HG03135 (cell line): ENCODE measurements around the gene LIG3.
"Not testable (repeated sequence)": the region's sequence is repeated elsewhere in the genome, so short reads cannot be mapped to it uniquely, and the experiment has no call there.

Experiments used
- ATAC-seq: cut with Tn5 transposase; IDR thresholded peaks from one replicate; pipeline ENCODE4 v1.9.1; 2021; ENCODE audit warnings: mild to moderate bottlenecking, moderate library complexity; ENCODE audit not compliant: unreplicated experiment

The LIG3 gene

GRCh38 chr17:34980353-34980680, at the start of gene LIG3:
Gene LIG3 (plus strand): TSS chr17:34980512. CDS start chr17:34983006, 2,494 bp downstream.
- peak; percentile 79 for ATAC-seq

GRCh38 chr17:34950780-34951179, 29.5 kb upstream of the LIG3 start:
- not testable (repeated sequence) for ATAC-seq

DNA sequence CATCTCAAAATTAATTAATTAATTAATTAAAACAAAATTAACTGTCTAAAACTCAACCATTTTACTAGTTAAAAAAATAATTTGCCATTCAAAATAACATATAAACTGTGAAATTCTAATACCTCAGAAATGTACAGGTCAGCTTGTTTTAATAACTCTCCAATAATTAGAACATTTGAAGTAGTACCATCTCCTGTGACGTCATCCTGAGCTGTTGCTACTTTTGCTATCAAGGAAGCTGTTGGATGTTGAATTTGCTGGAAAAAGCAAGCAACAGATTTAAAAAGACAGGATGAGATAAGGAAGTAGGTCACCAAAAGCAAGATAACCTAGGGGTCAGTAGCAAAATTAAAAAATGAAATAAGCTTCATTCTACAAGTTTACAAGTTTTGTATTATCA, 21.9 kb upstream of the LIG3 start:
- ATAC-seq: no peak

DNA sequence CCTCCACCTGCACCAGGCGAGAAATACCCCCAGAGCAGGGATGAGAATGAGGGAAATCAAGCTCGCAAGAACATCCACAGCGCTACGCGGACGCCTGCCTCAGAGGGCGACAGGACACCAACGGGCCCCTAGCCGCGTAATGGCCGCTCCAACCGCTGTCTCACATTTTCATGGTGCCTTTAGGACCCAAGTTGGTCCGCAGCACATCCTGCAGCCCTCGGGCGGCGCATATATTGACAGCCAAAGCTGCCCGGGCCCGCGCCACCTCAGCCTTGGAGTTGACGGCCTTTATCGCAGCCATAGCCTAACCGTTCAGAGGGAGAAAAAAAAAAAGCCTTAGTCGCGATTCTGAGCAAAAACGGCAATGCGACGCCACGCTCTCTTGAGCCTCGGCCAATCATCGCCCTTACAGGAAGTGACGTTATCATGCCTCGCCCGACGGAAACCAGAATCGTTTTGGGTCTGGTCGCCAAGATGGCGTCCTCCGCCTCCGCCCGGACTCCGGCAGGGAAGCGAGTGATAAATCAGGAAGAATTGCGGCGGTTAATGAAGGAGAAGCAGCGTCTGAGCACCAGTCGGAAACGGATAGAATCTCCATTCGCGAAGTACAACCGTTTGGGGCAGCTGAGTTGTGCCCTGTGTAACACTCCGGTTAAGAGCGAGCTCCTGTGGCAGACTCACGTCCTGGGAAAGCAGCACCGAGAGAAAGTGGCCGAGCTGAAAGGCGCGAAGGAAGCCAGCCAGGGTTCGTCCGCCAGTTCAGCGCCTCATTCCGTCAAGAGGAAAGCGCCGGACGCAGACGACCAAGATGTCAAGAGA, 19.0 kb upstream of the LIG3 start, which contains the start of the genes CCT6B and ZNF830:
CCT6B (minus strand) TSS at position 368 of the 819 bp plus-strand sequence; CDS start at position 301, 67 bp downstream.
ZNF830 (plus strand) TSS at position 448 of the 819 bp plus-strand sequence; CDS start at position 475, 27 bp downstream.
- ATAC-seq: peak; percentile 92

DNA sequence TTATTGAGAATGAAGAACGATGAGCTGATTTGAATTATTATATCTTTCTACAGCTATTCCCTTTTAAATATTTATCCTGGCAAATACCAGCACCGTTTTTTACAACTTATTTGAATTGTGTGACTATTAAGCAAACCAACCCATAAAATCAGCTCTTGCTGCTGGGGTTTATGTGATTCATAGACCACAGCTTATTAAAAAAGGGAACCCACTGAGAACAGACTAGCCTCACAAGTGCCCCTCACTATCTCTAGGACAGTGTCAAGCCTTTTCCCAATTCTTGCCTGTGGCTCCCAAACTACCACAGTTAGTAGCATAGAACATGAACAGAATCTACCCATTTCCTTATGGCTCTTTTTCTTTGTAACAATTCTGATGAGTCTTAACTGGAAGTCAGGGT, 6.1 kb upstream of the LIG3 start:
- ATAC-seq: no peak

DNA sequence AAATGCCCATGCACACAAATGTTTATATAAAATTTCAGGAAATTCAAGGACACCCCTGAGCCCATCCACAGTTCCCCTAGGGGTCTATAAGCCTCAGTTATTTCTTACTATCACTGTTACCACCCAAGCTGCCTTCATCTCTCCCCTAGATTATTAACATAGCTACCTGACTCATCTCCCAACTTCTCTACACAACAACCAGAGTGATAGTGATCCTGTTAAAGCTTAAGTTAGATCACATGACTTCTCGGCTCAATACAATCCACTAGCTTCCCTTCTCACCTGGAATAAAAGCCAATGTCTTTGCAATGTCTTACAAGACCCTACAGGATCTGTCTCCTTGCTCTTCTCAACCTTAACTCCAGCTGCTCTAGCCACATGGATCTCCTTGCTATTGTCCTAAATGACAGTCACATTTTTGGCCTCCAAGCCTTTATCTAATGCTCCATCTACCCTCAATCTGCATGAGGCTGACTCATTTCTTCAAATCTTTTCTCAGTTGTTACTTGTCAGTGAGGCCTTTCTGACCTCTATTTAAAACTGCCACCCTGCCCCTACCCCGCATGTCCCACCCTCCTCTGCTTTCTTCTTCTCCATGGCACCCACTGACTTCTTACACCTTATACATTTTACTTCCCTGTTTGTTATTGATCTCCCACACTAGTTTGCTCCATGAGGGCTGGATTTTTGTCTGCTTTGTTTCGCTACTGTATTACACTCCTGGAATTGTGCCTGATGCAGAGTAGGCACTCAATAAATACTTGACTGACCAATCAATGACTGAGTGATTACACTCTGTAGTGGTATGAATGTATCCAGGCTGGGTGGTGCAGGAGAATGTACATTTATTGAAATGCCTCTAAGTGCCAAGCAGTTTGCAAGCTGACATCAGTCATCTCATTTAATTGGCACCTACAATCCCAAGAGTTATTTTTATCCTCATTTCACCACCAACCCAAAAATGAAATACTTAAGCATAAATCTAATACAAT, 5.2 kb upstream of the LIG3 start:
- no peak for ATAC-seq

- ATAC-seq: no peak
Observed at GRCh38 chr17:34979153-34979552, 1.2 kb upstream of the LIG3 start.

DNA sequence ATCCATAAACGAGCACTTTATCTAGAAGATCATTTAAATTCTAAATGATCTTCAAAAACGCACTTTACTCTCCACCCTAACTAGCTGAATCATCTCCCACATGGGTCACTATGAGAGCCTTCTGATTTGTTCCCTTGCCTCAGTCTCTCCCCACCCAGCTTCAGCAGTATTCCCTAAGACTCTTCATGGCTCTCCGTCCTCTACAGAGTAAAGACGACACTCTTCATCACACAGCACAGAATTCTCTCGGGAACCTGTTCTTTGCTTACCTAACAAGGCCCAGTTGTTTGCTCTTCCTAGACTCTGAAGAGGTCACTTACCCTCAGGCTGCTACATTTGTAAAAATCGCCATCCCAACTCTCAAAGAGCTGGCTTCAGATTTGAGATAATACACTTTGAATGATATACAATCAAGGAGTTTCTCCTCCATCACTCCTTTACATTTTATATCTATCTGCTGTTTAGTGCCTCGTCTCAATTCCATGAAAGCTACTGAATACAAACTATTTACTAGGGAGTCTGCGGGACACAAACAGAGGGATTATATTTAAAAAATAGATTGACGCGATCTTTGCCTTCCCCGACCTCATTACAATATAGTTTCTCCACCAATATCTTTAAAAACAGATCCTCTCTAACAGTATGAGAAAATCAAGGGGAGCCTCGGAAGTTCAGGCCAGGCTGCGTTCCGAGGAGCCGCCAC, 511 bp upstream of the LIG3 start:
- ATAC-seq: no peak

GRCh38 chr17:34980681-34981537, 597 bp downstream of the LIG3 start:
- peak; percentile 87 for ATAC-seq

- no peak for ATAC-seq
Observed at GRCh38 chr17:34981538-34982241, 1.4 kb downstream of the LIG3 start.

DNA sequence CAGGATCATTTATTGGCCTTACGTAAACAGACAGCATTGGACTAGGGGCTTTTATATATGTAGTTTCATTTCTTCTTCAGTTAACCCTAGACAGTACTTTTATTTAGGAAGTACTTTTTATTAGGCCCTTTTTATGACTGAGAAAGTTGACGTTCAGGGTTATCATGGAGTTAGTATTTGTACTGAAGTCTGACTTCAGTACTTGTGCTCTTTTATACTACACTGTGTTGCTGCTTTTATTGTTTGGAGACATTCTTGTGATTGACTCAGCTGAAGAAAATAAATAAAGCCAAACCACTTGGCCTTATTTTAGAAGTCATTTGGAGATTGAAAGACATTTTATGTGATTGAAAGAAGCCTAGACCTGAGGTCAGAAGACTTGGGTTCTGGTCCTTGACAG, 6.9 kb downstream of the LIG3 start:
- no peak for ATAC-seq

DNA sequence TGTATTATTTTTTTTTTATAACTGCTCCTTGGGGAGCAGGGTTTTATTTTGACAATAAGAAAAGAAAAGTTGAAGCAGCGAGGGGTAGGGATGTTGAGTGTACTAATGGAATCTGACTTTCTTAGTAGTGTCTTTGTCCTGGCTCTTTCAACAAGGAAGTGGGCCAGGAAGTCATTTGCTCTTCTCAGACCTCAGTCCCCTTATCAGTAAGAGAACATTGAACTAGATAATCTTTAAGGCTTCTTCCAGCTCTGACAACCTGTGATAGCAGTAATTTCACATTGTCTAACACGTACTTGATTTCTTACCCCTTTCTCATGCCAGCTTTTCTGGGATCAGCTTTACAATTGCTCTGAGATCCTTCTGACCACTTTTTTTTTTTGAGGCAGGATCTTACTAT, 8.3 kb downstream of the LIG3 start:
- no peak for ATAC-seq

- no peak for ATAC-seq
Observed at GRCh38 chr17:34989473-34989872, 9.2 kb downstream of the LIG3 start.

- ATAC-seq: no peak
Observed at GRCh38 chr17:34990921-34991365, 10.6 kb downstream of the LIG3 start.

DNA sequence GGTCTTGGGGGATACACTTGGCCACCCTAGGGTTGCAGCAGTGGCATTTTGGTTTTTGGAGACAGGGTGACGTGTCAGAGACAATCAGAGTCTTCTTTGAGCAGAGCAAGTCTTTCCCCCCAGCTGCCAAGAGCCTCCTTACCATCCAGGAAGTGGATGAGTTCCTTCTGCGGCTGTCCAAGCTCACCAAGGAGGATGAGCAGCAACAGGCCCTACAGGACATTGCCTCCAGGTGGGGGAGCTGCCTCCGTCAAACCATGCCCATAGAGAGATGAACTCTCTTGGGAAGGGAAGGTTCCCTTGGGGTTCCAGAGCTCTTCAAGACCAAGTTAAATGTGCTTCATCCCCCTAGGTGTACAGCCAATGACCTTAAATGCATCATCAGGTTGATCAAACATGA, 11.3 kb downstream of the LIG3 start:
- no peak for ATAC-seq

- ATAC-seq: no peak
Observed at GRCh38 chr17:34993031-34993430, 12.7 kb downstream of the LIG3 start.

DNA sequence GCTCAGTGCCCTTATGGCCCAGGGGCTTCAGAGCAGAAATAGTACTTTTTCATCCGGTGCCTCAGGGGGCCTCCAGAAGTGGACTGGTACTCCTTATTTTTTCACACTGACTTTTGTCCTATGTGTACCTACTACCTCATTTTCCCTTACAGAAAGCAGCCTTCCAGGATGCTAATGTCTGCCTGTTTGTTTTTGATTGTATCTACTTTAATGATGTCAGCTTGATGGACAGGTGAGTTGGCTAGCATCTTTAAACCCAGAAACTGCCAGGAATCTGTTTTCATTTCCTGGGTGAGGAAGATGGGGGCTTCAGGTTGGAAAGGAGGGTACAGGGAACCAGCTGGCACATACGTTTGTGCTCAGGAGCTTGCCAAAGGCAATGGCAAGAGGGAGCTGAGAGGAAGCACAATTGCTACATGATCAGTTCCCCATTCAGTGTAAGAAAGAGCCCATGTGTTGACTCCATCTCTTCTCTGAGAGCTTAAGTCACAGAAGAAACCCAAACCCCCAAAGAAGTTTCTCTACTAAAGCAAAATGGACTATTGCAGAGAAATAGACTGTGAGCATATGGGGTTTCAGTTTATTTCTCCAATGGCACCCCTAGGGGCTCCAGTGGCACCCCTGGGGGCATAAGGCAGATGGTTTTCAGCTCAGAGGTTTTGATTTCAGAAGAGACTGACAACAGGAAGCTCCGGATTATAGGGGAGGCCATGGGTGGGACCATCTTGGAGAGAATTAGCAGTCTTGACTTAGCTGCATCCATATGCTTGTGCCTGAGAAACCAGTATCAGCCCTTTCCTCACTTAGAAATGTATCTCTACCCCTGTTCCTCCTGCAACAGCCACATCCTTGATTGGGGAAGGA, 16.3 kb downstream of the LIG3 start:
- no peak for ATAC-seq

GRCh38 chr17:34997355-34997862, 17.1 kb downstream of the LIG3 start:
- ATAC-seq: no peak
